HepG2 (cell line): ENCODE measurements around the gene CDC37L1. TPM values are rescaled to one million over a fixed set of nuclear protein-coding genes. Genes with fewer than 3 reads are reported as not detected.

Source experiments
- ATAC-seq: fragments of 200-7000 bp; cut with Tn5 transposase; 3 replicates; pipeline ENCODE4 v1.9.1; 2020; ENCODE audit warnings: mild to moderate bottlenecking, moderate library complexity
- BruUV-seq: library from RNA; stranded (reverse); fragments of 400-500 nt; replicated peaks from 2 replicates; lab custom pipeline; 2021; lab: Mats Ljungman, UMichigan
- CTCF ChIA-PET: fragments of 300-600 bp; formaldehyde crosslinking; extraction: SDS; loops from one replicate; lab custom pipeline; 2021; ENCODE audit warnings: low total read pairs, inconsistent platforms, low intra/inter-chr PET ratio; lab: Yijun Ruan, JAX
- POLR2A ChIA-PET: fragments of 350-600 bp; sonication (Branson Sonifier 250); formaldehyde crosslinking; loops from one replicate; lab custom pipeline; 2020; ENCODE audit warnings: antibody characterized with exemption, inconsistent platforms; lab: Yijun Ruan, JAX
- DNase-seq: peaks from one replicate; pipeline ENCODE4 v3.0.0-alpha.2; 2015; ENCODE audit warnings: low spot score
- FAIRE-seq: peaks from 3 replicates; lab custom pipeline; 2011; peaks lifted over from hg19 to GRCh38; lab: Jason Lieb, UNC
- H2AFZ ChIP-seq: one replicate; pipeline ENCODE4 v1.6.1; 2011; ENCODE audit warnings: low read length, inconsistent platforms
- H3K27ac ChIP-seq: fragments of 300-600 bp; 3 replicates; pipeline ENCODE4 v1.8.0; 2011; ENCODE audit warnings: mixed run types, mild to moderate bottlenecking, mixed read lengths, low read length, inconsistent platforms; ENCODE audit not compliant: insufficient read depth; ENCODE audit errors: extremely low read length
- H3K27me3 ChIP-seq, 2 experiments: fragments of 200-600 bp in 1 of 2; 2 replicates in 1 of 2; 3 replicates in 1 of 2; pipeline versions ENCODE4 v1.6.0 to v1.8.0; 2011; ENCODE audit warnings: low read length in 2 of 2, mild to moderate bottlenecking in 2 of 2, moderate library complexity in 2 of 2, inconsistent platforms in 1 of 2; ENCODE audit not compliant: insufficient read depth in 2 of 2, control insufficient read depth in 1 of 2
- H3K36me3 ChIP-seq, 2 experiments: fragments of 200-600 bp in 1 of 2; replicated peaks in 1 of 2; 2 replicates in 1 of 2; 3 replicates in 1 of 2; pipeline versions ENCODE4 v1.5.1 to v1.8.0; 2011; ENCODE audit warnings: low read length in 2 of 2, inconsistent platforms in 1 of 2; ENCODE audit not compliant: insufficient read depth in 2 of 2, control insufficient read depth in 1 of 2
- H3K4me1 ChIP-seq: 2 replicates; pipeline ENCODE4 v1.5.1; 2012; ENCODE audit warnings: low read length, inconsistent platforms; ENCODE audit not compliant: insufficient read depth
- H3K4me2 ChIP-seq: 2 replicates; pipeline ENCODE4 v1.6.0; 2011; ENCODE audit warnings: low read depth, low read length, inconsistent platforms
- H3K4me3 ChIP-seq, 3 experiments: fragments of 200-600 bp in 1 of 3; sonication (generic), shearing (Covaris generic) in 1 of 3; replicated peaks in 1 of 3; 2 replicates each; pipeline ENCODE4 v1.5.1; 2011 to 2016; ENCODE audit warnings: low read length in 3 of 3, inconsistent platforms in 2 of 3, low read depth in 2 of 3, mild to moderate bottlenecking in 2 of 3, control low read depth in 1 of 3, mixed read lengths in 1 of 3; ENCODE audit not compliant: insufficient read depth in 1 of 3
- H3K79me2 ChIP-seq: one replicate; pipeline ENCODE4 v1.6.1; 2011; ENCODE audit warnings: low read length, inconsistent platforms; ENCODE audit not compliant: insufficient read depth
- H3K9ac ChIP-seq: 2 replicates; pipeline ENCODE4 v1.6.0; 2011; ENCODE audit warnings: mild to moderate bottlenecking, low read depth, low read length, inconsistent platforms; ENCODE audit not compliant: insufficient read depth
- H3K9me3 ChIP-seq: 2 replicates; pipeline ENCODE4 v1.5.1; 2012; ENCODE audit warnings: mild to moderate bottlenecking, low read length
- H4K20me1 ChIP-seq: 2 replicates; pipeline ENCODE4 v1.6.0; 2011; ENCODE audit warnings: inconsistent platforms, mild to moderate bottlenecking, low read length, moderate library complexity; ENCODE audit not compliant: insufficient read depth
- CHD2 ChIP-seq: IDR thresholded peaks from 2 replicates; pipeline ENCODE4 v1.6.1; 2011; ENCODE audit warnings: low read depth, low read length, improper control_type of control experiment
- FOXJ3 ChIP-seq: sonication (generic); formaldehyde crosslinking; IDR thresholded peaks from 2 replicates; pipeline ENCODE4 v1.4.0; 2020; ENCODE audit warnings: missing genetic modification reagents, mild to moderate bottlenecking, borderline replicate concordance
- GMEB1 ChIP-seq: sonication (generic); formaldehyde crosslinking; IDR thresholded peaks from 2 replicates; pipeline ENCODE4 v1.5.1; 2020; ENCODE audit warnings: missing genetic modification reagents, mild to moderate bottlenecking, borderline replicate concordance
- IKZF5 ChIP-seq: IDR thresholded peaks from 2 replicates; pipeline ENCODE4 v1.6.1; 2018; ENCODE audit warnings: missing genetic modification reagents, mild to moderate bottlenecking, missing compliant biosample characterization
- KLF9 ChIP-seq: IDR thresholded peaks from 2 replicates; pipeline ENCODE4 v1.6.1; 2016; ENCODE audit warnings: low read depth
- MIER2 ChIP-seq: IDR thresholded peaks from 2 replicates; pipeline ENCODE4 v1.6.1; 2016; ENCODE audit warnings: missing biosample characterization, missing genetic modification reagents
- NCOA2 ChIP-seq: sonication (generic); formaldehyde crosslinking; IDR thresholded peaks from 2 replicates; pipeline ENCODE4 v1.8.0; 2022; ENCODE audit warnings: inconsistent platforms
- PHF8 ChIP-seq: sonication (generic); formaldehyde crosslinking; IDR thresholded peaks from 2 replicates; pipeline ENCODE4 v1.5.0; 2020; ENCODE audit warnings: missing genetic modification reagents
- SMARCE1 ChIP-seq: fragments of 450-650 bp; IDR thresholded peaks from 2 replicates; pipeline ENCODE4 v1.6.1; 2017; ENCODE audit warnings: borderline replicate concordance
- SMYD3 ChIP-seq: sonication (generic); formaldehyde crosslinking; IDR thresholded peaks from 2 replicates; pipeline ENCODE4 v1.8.1; 2023; ENCODE audit warnings: mild to moderate bottlenecking, missing genetic modification reagents
- SRY ChIP-seq: sonication (generic); formaldehyde crosslinking; IDR thresholded peaks from 2 replicates; pipeline ENCODE4 v1.8.0; 2022; ENCODE audit warnings: mild to moderate bottlenecking, missing genetic modification reagents
- STAT5B ChIP-seq: sonication (generic); formaldehyde crosslinking; IDR thresholded peaks from 2 replicates; pipeline ENCODE4 v1.4.0; 2020; ENCODE audit warnings: missing genetic modification reagents
- TCF7L2 ChIP-seq: IDR thresholded peaks from 2 replicates; pipeline ENCODE4 v1.6.1; 2011; ENCODE audit warnings: mild to moderate bottlenecking, low read depth, low read length, moderate library complexity
- ZBTB42 ChIP-seq: sonication (generic); formaldehyde crosslinking; IDR thresholded peaks from 2 replicates; pipeline ENCODE4 v1.5.0; 2020; ENCODE audit warnings: mild to moderate bottlenecking, missing genetic modification reagents
- ZNF451 ChIP-seq: sonication (generic); formaldehyde crosslinking; IDR thresholded peaks from 2 replicates; pipeline ENCODE4 v1.5.0; 2020; ENCODE audit warnings: mild to moderate bottlenecking, missing genetic modification reagents
- ZNF83 ChIP-seq: sonication (generic); formaldehyde crosslinking; IDR thresholded peaks from 2 replicates; pipeline ENCODE4 v1.4.0; 2020; ENCODE audit warnings: missing genetic modification reagents, mild to moderate bottlenecking, borderline replicate concordance
- WGBS: methylation state at CpG from one replicate; pipeline ENCODE4 v1.1.6; 2017; ENCODE audit warnings: low lambda C conversion rate; 5-methylcytosine and 5-hydroxymethylcytosine counted together
- in situ Hi-C: cut with HindIII; loops from 2 replicates; pipeline ENCODE4 v1.10.0; 2017; ENCODE audit warnings: low pct_unique_long_range_greater_than_20kb; ENCODE audit not compliant: extremely low pct_ligation_motif_present
- intact Hi-C: fragments of 100-400 bp; cut with micrococcal nuclease; formaldehyde crosslinking; loops from one replicate; pipeline ENCODE4 v1.10.0; 2022; ENCODE audit not compliant: unreplicated experiment
- polyA plus RNA-seq, 8 experiments: library from polyadenylated mRNA; depleted of rRNA in 3 of 8; stranded (reverse) in 7 of 8; unstranded in 1 of 8; fragments of >200 nt; fragmentation: Illumina TruSeq in 4 of 8; extraction: Trizol in 4 of 8; gene quantifications; 2 replicates each; pipeline versions ENCODE4 v1.2.1 to v1.2.3, GENCODE V29; 2011 to 2016; ENCODE audit warnings: low read depth in 4 of 8, missing spikeins in 1 of 8, mixed read lengths in 1 of 8; ENCODE audit not compliant: insufficient read depth in 1 of 8
- total RNA-seq, 5 experiments: library from RNA; depleted of rRNA; stranded (reverse); fragments of >200 nt; fragmentation: Illumina TruSeq; extraction: Trizol; gene quantifications; 2 replicates each; pipeline ENCODE4 v1.2.3, GENCODE V29; 2016; ENCODE audit warnings: low read depth in 1 of 5

CDC37L1 gene
- total and polyA plus RNA-seq, 2 of the 13 experiments (the other 11 are each of a cell fraction or from before 2014, with no cell fraction given), result 5.5 to 17.0 TPM

- FAIRE-seq (no peak), DNase-seq (no peak), ATAC-seq (no peak)
- no TSS peak for BruUV-seq
- Histone ChIP-seq H3K4me1 (no peaks in the 10 kb centered on the region), H3K4me3 (no peak overlapping the region), H3K4me2 (no peak overlapping the region), H4K20me1 (no peaks in the 10 kb centered on the region), H3K9me3 (no peaks in the 10 kb centered on the region), H3K27ac (no peak overlapping the region), H3K27me3 (no peaks in the 10 kb centered on the region), H3K79me2 (no peaks in the 10 kb centered on the region), H3K36me3 (no peaks in the 10 kb centered on the region), H2AFZ (no peak overlapping the region), H3K9ac (no peak overlapping the region)
- intact Hi-C loops, result loop anchor here (5.0 to 10.0 kb wide), 2 partner anchors 40 to 328 kb away; no protein-coding TSS in a partner anchor
- TF ChIP-seq CHD2, result no peak
- TF ChIP-seq STAT5B (CRISPR knock-in tag), result no peak
- no peak for TF ChIP-seq PHF8 (CRISPR knock-in tag)
- POLR2A ChIA-PET, result no interaction called here
- WGBS, result 87% methylated on average over 2 of the region's 2 CpGs
- CTCF ChIA-PET, result no interaction called here
- in situ Hi-C loops, result loop anchor here (25.0 kb wide), 1 partner anchor 255 kb away; no protein-coding TSS in a partner anchor
Observed at GRCh38 chr9:4642351-4642750, 37.0 kb upstream of the CDC37L1 start.

GRCh38 chr9:4654084-4654483 is 25.3 kb upstream of the CDC37L1 start:
- in situ Hi-C loops, result no loop called here
- CTCF ChIA-PET, result no interaction called here
- Histone ChIP-seq H4K20me1 (no peaks in the 10 kb centered on the region), H3K27me3 (no peaks in the 10 kb centered on the region), H3K9ac (no peak overlapping the region), H3K27ac (no peak overlapping the region), H3K36me3 (no peaks in the 10 kb centered on the region; a peak in 1 of 5 replicates), H3K4me3 (no peak overlapping the region), H3K4me1 (peaks cover 20% of the 10 kb centered on the region), H2AFZ (no peak overlapping the region), H3K9me3 (no peaks in the 10 kb centered on the region), H3K4me2 (no peak overlapping the region), H3K79me2 (no peaks in the 10 kb centered on the region)
- FAIRE-seq (no peak), DNase-seq (no peak), ATAC-seq (no peak)
- POLR2A ChIA-PET, result no interaction called here
- intact Hi-C loops, result no loop called here
- TF ChIP-seq NCOA2, result no peak
- no peak for TF ChIP-seq SRY (CRISPR knock-in tag)
- TF ChIP-seq GMEB1 (CRISPR knock-in tag), result no peak
- no peak for TF ChIP-seq SMYD3 (CRISPR knock-in tag)
- no peak for TF ChIP-seq MIER2 (CRISPR knock-in tag)
- no peak for TF ChIP-seq SMARCE1
- TF ChIP-seq ZBTB42 (CRISPR knock-in tag), result no peak
- no peak for TF ChIP-seq TCF7L2
- TF ChIP-seq ZNF83 (CRISPR knock-in tag), result no peak
- TF ChIP-seq KLF9 (CRISPR knock-in tag), result no peak
- TF ChIP-seq IKZF5 (CRISPR knock-in tag), result no peak
- TF ChIP-seq FOXJ3 (CRISPR knock-in tag), result no peak
- TF ChIP-seq ZNF451 (CRISPR knock-in tag), result no peak
- 96% methylated on average over 9 of the region's 9 CpGs for WGBS
- no TSS peak for BruUV-seq
